GM06990 (cell line): ENCODE results near the gene GRID1.

Experiments used
- DNase-seq: peaks from one replicate; pipeline ENCODE4 v3.0.0-alpha.2; 2011; ENCODE audit not compliant: insufficient read length; ENCODE audit errors: extremely low read depth
- H3K27me3 ChIP-seq: replicated peaks from 2 replicates; pipeline ENCODE4 v1.6.0; 2011; ENCODE audit warnings: low read length; ENCODE audit not compliant: control insufficient read depth, insufficient read depth
- H3K36me3 ChIP-seq: 2 replicates; pipeline ENCODE4 v1.5.1; 2011; ENCODE audit warnings: low read length; ENCODE audit not compliant: control insufficient read depth, insufficient read depth
- H3K4me3 ChIP-seq: replicated peaks from 2 replicates; pipeline ENCODE4 v1.5.1; 2011; ENCODE audit warnings: low read depth, mild to moderate bottlenecking, control low read depth, low read length
- CTCF ChIP-seq: IDR thresholded peaks from 2 replicates; pipeline ENCODE4 v1.5.1; 2011; ENCODE audit warnings: low read length, control low read depth, mild to moderate bottlenecking, inconsistent platforms; ENCODE audit not compliant: insufficient read depth, poor library complexity, severe bottlenecking

Gene GRID1

DNA sequence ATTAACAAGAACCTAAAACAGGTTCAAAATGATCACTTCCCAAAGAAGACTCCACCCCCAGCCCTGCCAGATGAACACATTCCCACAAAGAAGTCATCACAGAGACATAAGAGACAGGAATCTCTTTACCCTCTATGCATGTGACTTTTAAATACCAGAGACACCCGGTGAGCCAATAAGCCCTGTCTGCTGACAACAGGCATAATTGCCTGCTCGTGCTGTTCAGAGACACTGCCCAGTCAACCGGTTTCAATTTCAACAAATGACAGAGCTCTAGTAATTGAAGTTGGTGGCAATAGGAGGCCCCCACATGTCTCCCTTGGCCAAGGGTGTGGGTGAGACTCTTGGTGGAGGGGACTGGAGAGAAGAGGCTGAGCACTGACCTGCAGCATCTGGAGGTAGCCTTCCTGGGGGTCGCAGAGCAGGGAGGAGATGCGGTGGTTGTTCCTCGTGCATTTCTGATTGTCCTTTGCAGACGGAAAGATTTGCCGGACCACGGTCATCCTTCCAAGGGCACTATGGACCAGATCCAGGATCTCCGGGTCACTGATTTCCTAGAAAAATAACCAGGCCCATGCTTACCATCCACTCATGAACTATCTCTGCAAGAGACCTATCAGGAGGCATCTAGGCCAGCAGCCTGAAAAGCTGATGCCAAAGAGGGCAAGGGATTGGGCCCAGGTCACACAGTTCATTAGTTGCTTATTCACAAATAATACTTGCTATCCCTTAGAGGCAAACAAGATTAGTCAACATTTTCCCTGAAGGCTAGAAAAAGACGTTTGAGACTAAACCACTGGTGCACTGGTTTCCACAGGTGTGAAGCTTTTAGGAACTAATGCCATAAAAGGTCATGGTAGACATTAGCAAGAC, 497.7 kb downstream of the GRID1 start:
- H3K36me3 ChIP-seq: no peaks in the 10 kb centered on the region
- no peak for TF ChIP-seq CTCF
- DNase-seq: no peak
- H3K27me3 ChIP-seq: no peaks in the 10 kb centered on the region
- no peak overlapping the region for H3K4me3 ChIP-seq

- Histone ChIP-seq H3K36me3 (no peaks in the 10 kb centered on the region), H3K4me3 (no peak overlapping the region), H3K27me3 (no peaks in the 10 kb centered on the region)
- DNase-seq: no peak
- TF ChIP-seq CTCF: no peak
Observed at GRCh38 chr10:85864868-85865526, 501.6 kb downstream of the GRID1 start.

DNA sequence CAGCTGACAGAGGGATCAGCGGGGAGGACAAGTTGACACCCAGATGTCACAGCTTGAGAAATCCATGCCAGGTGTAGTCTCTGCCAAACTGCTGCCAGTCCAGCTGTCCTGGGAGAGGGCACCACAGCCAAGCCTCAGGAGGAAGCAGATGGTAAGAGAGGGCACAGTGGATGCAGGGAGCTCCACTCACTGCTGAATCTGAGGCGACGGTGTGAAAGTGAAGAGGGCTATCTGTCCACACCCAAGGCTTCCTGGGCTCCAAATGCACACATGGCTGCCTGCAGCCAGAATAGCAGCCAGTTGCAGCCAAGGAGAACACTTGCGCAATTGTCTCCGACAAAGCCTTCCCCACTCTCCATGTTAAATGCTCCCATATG, 502.4 kb downstream of the GRID1 start:
- DNase-seq: no peak
- TF ChIP-seq CTCF: no peak

GRCh38 chr10:85863301-85864172, 503.1 kb downstream of the GRID1 start:
- DNase-seq: no peak

More for the DNA sequence above, 502.4 kb downstream of the GRID1 start:
- H3K4me3 ChIP-seq: no peak overlapping the region
- no peaks in the 10 kb centered on the region for H3K36me3 ChIP-seq
- no peaks in the 10 kb centered on the region for H3K27me3 ChIP-seq

DNA sequence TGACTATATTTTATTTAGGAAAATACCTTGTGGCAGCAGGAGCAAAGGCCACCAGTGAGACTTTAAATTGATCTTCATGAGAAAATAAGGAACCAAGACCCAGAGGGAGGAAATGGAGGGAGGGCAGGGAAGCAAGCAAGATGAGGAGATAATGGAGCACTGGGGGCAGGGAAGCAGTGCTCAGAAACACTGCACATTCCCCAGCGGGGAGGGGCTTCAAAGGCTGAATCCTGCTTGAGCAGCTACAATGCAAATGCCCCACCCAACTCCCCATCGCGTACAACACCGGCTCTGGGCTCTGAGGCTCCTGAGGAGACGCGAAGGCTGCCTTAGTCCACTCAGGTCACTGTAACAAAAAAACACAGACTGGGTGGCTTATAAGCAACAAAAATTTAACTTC, 503.8 kb downstream of the GRID1 start:
- Histone ChIP-seq H3K27me3 (no peaks in the 10 kb centered on the region), H3K4me3 (no peak overlapping the region), H3K36me3 (no peaks in the 10 kb centered on the region)
- TF ChIP-seq CTCF: no peak
- no peak for DNase-seq

More at GRCh38 chr10:85863301-85864172, 503.1 kb downstream of the GRID1 start:
- H3K4me3 ChIP-seq: no peak overlapping the region
- H3K27me3 ChIP-seq: no peaks in the 10 kb centered on the region
- TF ChIP-seq CTCF: no peak
- H3K36me3 ChIP-seq: no peaks in the 10 kb centered on the region
